ENCODE results near the gene TMEM263. TPM values are rescaled to one million over a fixed set of nuclear protein-coding genes. Genes with fewer than 3 reads are reported as not detected.

Gene TMEM263
- total RNA-seq, 4 donors from 2014 or later: 20.1 to 34.1 (median 31.3) TPM

GRCh38 chr12:106956048-106956578, 406 bp downstream of the TMEM263 start:
- TF ChIP-seq, protein P1, sequence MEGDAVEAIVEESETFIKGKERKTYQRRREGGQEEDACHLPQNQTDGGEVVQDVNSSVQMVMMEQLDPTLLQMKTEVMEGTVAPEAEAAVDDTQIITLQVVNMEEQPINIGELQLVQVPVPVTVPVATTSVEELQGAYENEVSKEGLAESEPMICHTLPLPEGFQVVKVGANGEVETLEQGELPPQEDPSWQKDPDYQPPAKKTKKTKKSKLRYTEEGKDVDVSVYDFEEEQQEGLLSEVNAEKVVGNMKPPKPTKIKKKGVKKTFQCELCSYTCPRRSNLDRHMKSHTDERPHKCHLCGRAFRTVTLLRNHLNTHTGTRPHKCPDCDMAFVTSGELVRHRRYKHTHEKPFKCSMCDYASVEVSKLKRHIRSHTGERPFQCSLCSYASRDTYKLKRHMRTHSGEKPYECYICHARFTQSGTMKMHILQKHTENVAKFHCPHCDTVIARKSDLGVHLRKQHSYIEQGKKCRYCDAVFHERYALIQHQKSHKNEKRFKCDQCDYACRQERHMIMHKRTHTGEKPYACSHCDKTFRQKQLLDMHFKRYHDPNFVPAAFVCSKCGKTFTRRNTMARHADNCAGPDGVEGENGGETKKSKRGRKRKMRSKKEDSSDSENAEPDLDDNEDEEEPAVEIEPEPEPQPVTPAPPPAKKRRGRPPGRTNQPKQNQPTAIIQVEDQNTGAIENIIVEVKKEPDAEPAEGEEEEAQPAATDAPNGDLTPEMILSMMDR (IDR thresholded peaks at IDR 0.05): peak in 2 of 5 experiments; percentile 8 to 29
- no peak for TF ChIP-seq POLR2A (IDR thresholded peaks at IDR 0.05)
- no peak for TF ChIP-seq EP300 (IDR thresholded peaks at IDR 0.05)
- WGBS, 2 donors: 0 to 1% methylated on average over 10 to 13 of the region's 34 CpGs
- no peaks in the 10 kb centered on the region for H3K36me3 ChIP-seq
- no peaks in the 10 kb centered on the region for H3K9me3 ChIP-seq
- H3K4me1 ChIP-seq: peaks cover 0 to 54% (median 15%) of the 10 kb centered on the region in 4 donors
- H3K27ac ChIP-seq: peak overlapping the region; percentile 93 to 99 (median 98)
- H3K27me3 ChIP-seq: no peaks in the 10 kb centered on the region
- DNase-seq (ENCODE audit: low spot score in 2 of 2): peak; percentile 48 to 54
- peak overlapping the region; percentile 75 to 98 (median 86) for H3K4me3 ChIP-seq

- H3K36me3 ChIP-seq: no peaks in the 10 kb centered on the region
- no peaks in the 10 kb centered on the region for H3K27me3 ChIP-seq
- WGBS, 2 donors: 3 to 8% methylated on average over 1 of the region's 1 CpG
- no peak for DNase-seq (ENCODE audit: low spot score in 2 of 2)
- peak overlapping the region in 2 of 4 donors; percentile 31 to 99 for H3K27ac ChIP-seq
- no peak for TF ChIP-seq EP300 (IDR thresholded peaks at IDR 0.05)
- H3K4me1 ChIP-seq: peaks cover 0 to 66% (median 15%) of the 10 kb centered on the region in 4 donors
- peak overlapping the region; percentile 75 to 98 (median 86) for H3K4me3 ChIP-seq
- H3K9me3 ChIP-seq: no peaks in the 10 kb centered on the region
Observed at GRCh38 chr12:106957583-106957982, 1.9 kb downstream of the TMEM263 start.

DNA sequence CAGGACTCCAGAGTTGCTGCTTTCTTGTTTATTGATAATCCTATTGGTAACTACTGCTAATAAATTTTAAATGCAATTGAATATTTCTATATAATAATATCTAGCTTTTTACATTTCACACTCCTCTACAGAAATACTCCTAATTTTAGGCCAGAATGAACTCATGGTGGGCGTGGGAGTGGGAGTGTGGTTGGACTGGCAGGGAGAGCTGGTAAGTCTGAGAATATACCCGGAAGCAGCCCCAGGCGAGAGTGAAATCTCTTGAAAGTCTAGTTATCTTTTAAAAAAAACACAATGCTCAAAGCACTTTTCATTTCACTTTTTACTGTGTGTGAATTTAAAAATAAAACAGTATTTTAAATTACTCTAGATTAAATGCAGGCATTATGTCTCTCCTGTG, 4.7 kb downstream of the TMEM263 start:
- no peak for DNase-seq (ENCODE audit: low spot score in 2 of 2)
- no peaks in the 10 kb centered on the region for H3K27me3 ChIP-seq
- peaks cover 0 to 68% (median 12%) of the 10 kb centered on the region in 4 donors for H3K4me1 ChIP-seq
- H3K4me3 ChIP-seq: no peak overlapping the region
- peaks cover 0 to 9% (median 0%) of the 10 kb centered on the region in 3 donors for H3K36me3 ChIP-seq
- WGBS, 2 donors: 70 to 81% methylated on average over 3 of the region's 3 CpGs
- H3K27ac ChIP-seq: no peak overlapping the region
- no peaks in the 10 kb centered on the region for H3K9me3 ChIP-seq
- TF ChIP-seq, protein P1 (IDR thresholded peaks at IDR 0.05): no peak
- TF ChIP-seq EP300 (IDR thresholded peaks at IDR 0.05): no peak
- no peak for TF ChIP-seq POLR2A (IDR thresholded peaks at IDR 0.05)

GRCh38 chr12:106962286-106962685, 6.6 kb downstream of the TMEM263 start:
- 77 to 80% methylated on average over 3 of the region's 3 CpGs for WGBS, 2 donors
- no peak overlapping the region for H3K27ac ChIP-seq
- TF ChIP-seq POLR2A (IDR thresholded peaks at IDR 0.05) (no peak), EP300 (IDR thresholded peaks at IDR 0.05) (no peak)
- TF ChIP-seq, protein P1 (IDR thresholded peaks at IDR 0.05): no peak
- peaks cover 0 to 20% (median 2%) of the 10 kb centered on the region in 3 donors for H3K36me3 ChIP-seq
- H3K4me3 ChIP-seq: no peak overlapping the region
- no peak for DNase-seq (ENCODE audit: low spot score in 2 of 2)
- no peaks in the 10 kb centered on the region for H3K9me3 ChIP-seq
- H3K4me1 ChIP-seq: peaks cover 0 to 65% (median 12%) of the 10 kb centered on the region in 4 donors
- H3K27me3 ChIP-seq: no peaks in the 10 kb centered on the region

DNA sequence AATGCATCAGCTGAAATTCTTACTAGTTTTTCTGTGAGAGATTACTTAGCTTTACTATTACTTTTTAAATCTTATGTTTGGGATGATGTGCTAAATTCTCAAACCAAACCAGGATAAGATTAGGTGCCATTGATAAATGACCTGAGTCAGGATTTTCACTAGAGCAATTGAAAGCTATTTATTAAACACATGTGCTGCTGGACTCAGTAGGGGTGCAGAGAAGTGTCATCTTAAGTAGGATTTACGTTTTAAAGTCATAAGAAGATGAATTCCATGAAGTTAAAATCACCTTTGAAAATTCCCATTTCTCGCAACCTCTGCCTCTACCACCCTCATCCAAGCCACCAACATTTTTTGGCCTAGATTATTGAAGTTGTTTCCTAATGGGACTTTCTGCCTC, 8.8 kb downstream of the TMEM263 start:
- TF ChIP-seq POLR2A (IDR thresholded peaks at IDR 0.05): no peak
- peaks cover 0 to 43% (median 0%) of the 10 kb centered on the region in 4 donors for H3K4me1 ChIP-seq
- no peaks in the 10 kb centered on the region for H3K27me3 ChIP-seq
- no peaks in the 10 kb centered on the region for H3K9me3 ChIP-seq
- H3K4me3 ChIP-seq: no peak overlapping the region
- WGBS, 2 donors: 83 to 90% methylated on average over 2 of the region's 2 CpGs
- no peak for DNase-seq (ENCODE audit: low spot score in 2 of 2)
- H3K36me3 ChIP-seq: peaks cover 0 to 42% (median 11%) of the 10 kb centered on the region in 3 donors
- H3K27ac ChIP-seq: no peak overlapping the region

- WGBS, 2 donors: 98 to 100% methylated on average over 2 of the region's 2 CpGs
Observed at GRCh38 chr12:106971065-106971464, 15.4 kb downstream of the TMEM263 start.

More at GRCh38 chr12:106971065-106971464, 15.4 kb downstream of the TMEM263 start:
- Histone ChIP-seq H3K9me3 (no peaks in the 10 kb centered on the region), H3K4me3 (no peak overlapping the region), H3K4me1 (peaks cover 0 to 35% (median 7%) of the 10 kb centered on the region in 4 donors), H3K27ac (no peak overlapping the region), H3K36me3 (peaks cover 2 to 57% (median 11%) of the 10 kb centered on the region in 3 donors), H3K27me3 (no peaks in the 10 kb centered on the region)
- no peak for DNase-seq (ENCODE audit: low spot score in 2 of 2)
- TF ChIP-seq POLR2A (IDR thresholded peaks at IDR 0.05): no peak
- no peak for TF ChIP-seq EP300 (IDR thresholded peaks at IDR 0.05)

Data from tibial nerve (tissue), 4 donors.